Neural progenitor cell (in vitro differentiated cells): ENCODE measurements around the gene S100A4. TPM values are rescaled to one million over a fixed set of nuclear protein-coding genes. Genes with fewer than 3 reads are reported as not detected.
A peak's percentile ranks its signal among the peaks of the same experiment; 100 is the strongest.
"Not testable (repeated sequence)": the region's sequence is repeated elsewhere in the genome, so short reads cannot be mapped to it uniquely, and the experiment has no call there.

Experiments
- DNase-seq: peaks from one replicate; pipeline ENCODE4 v3.0.0-alpha.2; 2016; ENCODE audit warnings: low spot score
- H2AFZ ChIP-seq: fragments of 200-600 bp; sonication (generic); replicated peaks from 2 replicates; pipeline ENCODE4 v1.6.1; 2016; ENCODE audit warnings: antibody characterized with exemption
- H3F3A ChIP-seq: fragments of 200-600 bp; sonication (generic); 2 replicates; pipeline ENCODE4 v1.6.1; 2016; ENCODE audit warnings: antibody characterized with exemption, low read depth
- H3K27ac ChIP-seq: fragments of 200-600 bp; sonication (generic); 2 replicates; pipeline ENCODE4 v1.5.1; 2016; ENCODE audit warnings: mild to moderate bottlenecking
- H3K27me3 ChIP-seq: fragments of 200-600 bp; sonication (generic); 2 replicates; pipeline ENCODE4 v1.6.1; 2016; ENCODE audit warnings: mild to moderate bottlenecking, moderate library complexity
- H3K36me3 ChIP-seq: fragments of 200-600 bp; sonication (generic); 2 replicates; pipeline ENCODE4 v1.5.1; 2016
- H3K4me1 ChIP-seq: fragments of 200-600 bp; sonication (generic); 2 replicates; pipeline ENCODE4 v1.6.1; 2016; ENCODE audit warnings: mixed run types
- H3K4me2 ChIP-seq: fragments of 200-600 bp; sonication (generic); 2 replicates; pipeline ENCODE4 v1.6.1; 2016
- H3K4me3 ChIP-seq: fragments of 200-600 bp; sonication (generic); 2 replicates; pipeline ENCODE4 v1.5.1; 2016
- H3K79me2 ChIP-seq: fragments of 200-600 bp; sonication (generic); 2 replicates; pipeline ENCODE4 v1.6.1; 2016; ENCODE audit warnings: low read depth
- H3K9ac ChIP-seq: fragments of 200-600 bp; sonication (generic); 2 replicates; pipeline ENCODE4 v1.6.1; 2016
- H3K9me3 ChIP-seq: fragments of 200-600 bp; sonication (generic); 2 replicates; pipeline ENCODE4 v1.5.1; 2016; ENCODE audit warnings: low read depth
- H4K20me1 ChIP-seq: fragments of 200-600 bp; sonication (generic); 2 replicates; pipeline ENCODE4 v1.6.1; 2016; ENCODE audit warnings: low read depth
- H3K27ac Mint-ChIP-seq: 3 replicates; pipeline ENCODE4 v1.8.0; 2021; ENCODE audit warnings: mixed read lengths
- H3K27me3 Mint-ChIP-seq: 2 replicates; pipeline ENCODE4 v1.8.0; 2022; ENCODE audit warnings: low read depth, mild to moderate bottlenecking, inconsistent platforms, moderate library complexity, mixed read lengths; ENCODE audit not compliant: insufficient read depth
- H3K36me3 Mint-ChIP-seq: 3 replicates; pipeline ENCODE4 v1.8.0; 2021; ENCODE audit warnings: mixed read lengths
- H3K4me1 Mint-ChIP-seq: 3 replicates; pipeline ENCODE4 v1.8.0; 2021; ENCODE audit warnings: mixed read lengths
- H3K4me3 Mint-ChIP-seq: 3 replicates; pipeline ENCODE4 v1.8.0; 2021; ENCODE audit warnings: mild to moderate bottlenecking, moderate library complexity, mixed read lengths
- H3K9me3 Mint-ChIP-seq: 3 replicates; pipeline ENCODE4 v1.8.0; 2020; ENCODE audit warnings: mixed read lengths
- EZH2 ChIP-seq: fragments of 200-600 bp; sonication (generic); IDR thresholded peaks from 2 replicates; pipeline ENCODE4 v1.6.1; 2017; ENCODE audit warnings: antibody characterized with exemption, mild to moderate bottlenecking, moderate library complexity
- EZH2phosphoT487 ChIP-seq: fragments of 200-600 bp; sonication (generic); IDR thresholded peaks from 2 replicates; pipeline ENCODE4 v1.6.1; 2017; ENCODE audit warnings: antibody characterized with exemption
- total RNA-seq: library from RNA; depleted of rRNA; stranded (reverse); fragments of >200 nt; gene quantifications from 2 replicates; pipeline ENCODE4 v1.2.3, GENCODE V29; 2015; ENCODE audit warnings: low replicate concordance
- TF ChIP-seq, protein P1 (sequence below): fragments of 200-600 bp; sonication (generic); IDR thresholded peaks from 2 replicates; pipeline ENCODE4 v1.5.1; 2017; ENCODE audit warnings: antibody characterized with exemption, mild to moderate bottlenecking

S100A4 gene
- total RNA-seq, 1 donor from 2014 or later: 34.3 TPM

DNA sequence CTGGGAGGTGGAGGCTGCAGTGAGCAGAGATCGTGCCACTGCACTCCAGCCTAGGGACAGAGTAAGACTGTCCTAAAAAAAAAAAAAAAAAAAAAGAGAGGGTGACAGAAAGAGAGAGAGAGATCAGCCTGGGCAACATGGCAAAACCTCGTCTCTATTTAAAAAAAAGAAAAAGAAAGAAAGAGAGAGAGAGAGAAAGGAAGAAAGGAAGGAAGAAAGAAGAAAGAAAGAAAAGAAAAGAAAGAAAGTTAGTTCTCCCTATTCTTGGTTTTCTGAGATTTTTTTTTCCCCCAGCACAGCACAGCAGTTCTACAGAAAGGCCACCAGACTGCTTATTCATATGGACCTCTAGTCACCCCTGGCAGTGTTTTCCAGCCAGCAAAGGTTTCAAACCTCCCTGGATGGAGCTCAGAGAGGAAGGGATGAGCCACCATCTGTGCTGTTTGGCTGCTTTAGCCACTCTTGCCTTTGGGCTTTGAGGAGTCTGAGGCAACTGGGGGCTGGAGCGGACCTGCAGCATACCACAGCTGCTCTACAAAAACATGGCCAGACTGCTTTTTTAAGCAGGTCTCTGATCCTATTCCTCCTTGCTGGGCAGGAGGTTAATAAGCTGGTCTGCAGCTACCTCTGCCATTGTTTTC, 20.4 kb downstream of the S100A4 start:
- Histone ChIP-seq H3K36me3 (no peaks in the 10 kb centered on the region), H3K27me3 (no peaks in the 10 kb centered on the region), H3K27ac (no peak overlapping the region), H3K4me1 (peaks cover 9% of the 10 kb centered on the region), H3K4me2 (no peak overlapping the region), H4K20me1 (no peaks in the 10 kb centered on the region), H3K79me2 (no peaks in the 10 kb centered on the region), H3K4me3 (no peak overlapping the region), H3K9me3 (no peaks in the 10 kb centered on the region), H2AFZ (peak overlapping the region; percentile 93), H3F3A (no peaks in the 10 kb centered on the region), H3K9ac (no peak overlapping the region)
- TF ChIP-seq, protein P1, sequence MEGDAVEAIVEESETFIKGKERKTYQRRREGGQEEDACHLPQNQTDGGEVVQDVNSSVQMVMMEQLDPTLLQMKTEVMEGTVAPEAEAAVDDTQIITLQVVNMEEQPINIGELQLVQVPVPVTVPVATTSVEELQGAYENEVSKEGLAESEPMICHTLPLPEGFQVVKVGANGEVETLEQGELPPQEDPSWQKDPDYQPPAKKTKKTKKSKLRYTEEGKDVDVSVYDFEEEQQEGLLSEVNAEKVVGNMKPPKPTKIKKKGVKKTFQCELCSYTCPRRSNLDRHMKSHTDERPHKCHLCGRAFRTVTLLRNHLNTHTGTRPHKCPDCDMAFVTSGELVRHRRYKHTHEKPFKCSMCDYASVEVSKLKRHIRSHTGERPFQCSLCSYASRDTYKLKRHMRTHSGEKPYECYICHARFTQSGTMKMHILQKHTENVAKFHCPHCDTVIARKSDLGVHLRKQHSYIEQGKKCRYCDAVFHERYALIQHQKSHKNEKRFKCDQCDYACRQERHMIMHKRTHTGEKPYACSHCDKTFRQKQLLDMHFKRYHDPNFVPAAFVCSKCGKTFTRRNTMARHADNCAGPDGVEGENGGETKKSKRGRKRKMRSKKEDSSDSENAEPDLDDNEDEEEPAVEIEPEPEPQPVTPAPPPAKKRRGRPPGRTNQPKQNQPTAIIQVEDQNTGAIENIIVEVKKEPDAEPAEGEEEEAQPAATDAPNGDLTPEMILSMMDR: no peak
- no peak for TF ChIP-seq EZH2phosphoT487
- no peak for TF ChIP-seq EZH2
- Mint-ChIP-seq H3K27ac (peak overlapping the region; percentile 40), H3K36me3 (no peaks in the 10 kb centered on the region), H3K9me3 (no peaks in the 10 kb centered on the region), H3K4me1 (peaks cover 2% of the 10 kb centered on the region), H3K27me3 (peaks cover 2% of the 10 kb centered on the region), H3K4me3 (no peak overlapping the region)
- no peak for DNase-seq

DNA sequence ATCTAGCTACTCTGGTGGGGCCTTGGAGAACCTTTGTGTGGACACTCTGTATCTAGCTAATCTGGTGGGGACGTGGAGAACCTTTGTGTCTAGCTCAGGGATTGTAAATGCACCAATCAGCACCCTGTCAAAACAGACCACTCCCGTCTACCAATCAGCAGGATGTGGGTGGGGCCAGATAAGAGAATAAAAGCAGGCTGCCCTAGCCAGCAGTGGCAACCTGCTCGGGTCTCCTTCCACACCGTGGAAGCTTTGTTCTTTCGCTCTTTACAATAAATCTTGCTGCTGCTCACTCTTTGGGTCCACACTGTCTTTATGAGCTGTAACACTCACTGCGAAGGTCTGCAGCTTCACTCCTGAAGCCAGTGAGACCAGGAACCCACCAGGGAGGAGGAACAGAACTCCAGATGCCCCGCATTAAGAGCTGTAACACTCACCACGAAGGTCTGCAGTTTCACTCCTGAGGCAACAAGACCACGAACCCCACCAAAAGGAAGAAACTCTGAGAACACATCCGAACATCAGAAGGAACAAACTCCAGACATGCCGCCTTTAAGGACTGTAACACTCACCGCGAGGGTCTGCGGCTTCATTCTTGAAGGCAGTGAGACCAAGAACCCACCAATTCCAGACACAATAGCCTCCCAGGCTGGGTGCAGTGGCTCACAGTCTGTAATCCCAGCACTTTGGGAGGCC, 23.1 kb downstream of the S100A4 start:
- H2AFZ ChIP-seq, H3K27me3 ChIP-seq, H3K9me3 Mint-ChIP-seq, H3K27ac ChIP-seq, H4K20me1 ChIP-seq, H3K4me2 ChIP-seq, H3K27me3 Mint-ChIP-seq, H3F3A ChIP-seq, H3K79me2 ChIP-seq, DNase-seq, H3K36me3 ChIP-seq, H3K9me3 ChIP-seq, H3K4me1 ChIP-seq, H3K4me1 Mint-ChIP-seq, H3K36me3 Mint-ChIP-seq, H3K9ac ChIP-seq, H3K4me3 ChIP-seq, H3K4me3 Mint-ChIP-seq, H3K27ac Mint-ChIP-seq: not testable (repeated sequence)

GRCh38 chr1:153521808-153522207, 23.8 kb downstream of the S100A4 start:
- not testable (repeated sequence) for H3K4me3 ChIP-seq, H3K4me1 ChIP-seq, H3F3A ChIP-seq, H3K27ac Mint-ChIP-seq, DNase-seq, H3K27me3 ChIP-seq, H3K36me3 ChIP-seq, H3K4me1 Mint-ChIP-seq, H3K27me3 Mint-ChIP-seq, H3K9me3 Mint-ChIP-seq, H3K4me2 ChIP-seq, H2AFZ ChIP-seq, H3K36me3 Mint-ChIP-seq, H3K79me2 ChIP-seq, H3K9me3 ChIP-seq, H3K27ac ChIP-seq, H3K4me3 Mint-ChIP-seq, H4K20me1 ChIP-seq, H3K9ac ChIP-seq

DNA sequence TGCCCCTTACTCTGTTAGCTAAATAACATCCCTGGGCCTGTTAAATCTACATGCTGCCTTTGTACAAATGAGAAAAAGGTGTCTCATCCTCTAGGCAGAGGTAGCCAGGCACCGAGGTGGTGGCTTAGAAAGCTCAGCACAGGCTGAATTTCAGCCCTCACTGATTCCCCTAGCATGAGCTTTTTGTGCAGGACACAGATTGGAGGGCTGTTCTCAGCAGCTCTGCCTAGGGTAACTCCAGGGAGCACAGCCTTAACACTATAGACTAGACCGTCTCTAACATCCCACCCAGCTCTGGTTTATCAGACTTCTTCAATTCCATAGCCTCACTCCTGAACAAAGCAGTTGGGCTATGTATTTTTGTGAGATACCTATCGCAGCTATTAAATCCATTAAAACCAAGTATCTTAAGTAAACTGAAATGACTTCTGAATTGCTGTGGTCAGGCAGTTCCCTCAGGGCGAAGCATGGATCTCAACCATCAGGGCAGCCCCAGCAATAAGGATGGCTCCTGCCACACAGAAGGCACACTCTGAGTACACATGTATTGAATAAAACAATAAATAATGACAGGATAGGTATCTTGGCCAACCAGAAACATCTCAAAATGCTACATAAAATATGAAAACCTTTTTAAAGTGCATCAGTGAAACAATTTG, 24.7 kb downstream of the S100A4 start:
- no peak overlapping the region for H3K9ac ChIP-seq
- H3K4me3 Mint-ChIP-seq: no peak overlapping the region
- H3K9me3 ChIP-seq: no peaks in the 10 kb centered on the region
- H3K27ac Mint-ChIP-seq: no peak overlapping the region
- H3K4me1 ChIP-seq: peaks cover 8% of the 10 kb centered on the region
- H4K20me1 ChIP-seq: no peaks in the 10 kb centered on the region
- H3K79me2 ChIP-seq: no peaks in the 10 kb centered on the region
- TF ChIP-seq, protein P1: no peak
- TF ChIP-seq EZH2 (no peak), EZH2phosphoT487 (no peak)
- H3K4me3 ChIP-seq: no peak overlapping the region
- H3K4me2 ChIP-seq: no peak overlapping the region
- peaks cover 2% of the 10 kb centered on the region for H3K4me1 Mint-ChIP-seq
- no peaks in the 10 kb centered on the region for H3K27me3 ChIP-seq
- no peaks in the 10 kb centered on the region for H3K9me3 Mint-ChIP-seq
- no peaks in the 10 kb centered on the region for H3K36me3 ChIP-seq
- H3K27ac ChIP-seq: no peak overlapping the region
- H3K27me3 Mint-ChIP-seq: no peaks in the 10 kb centered on the region
- no peak for DNase-seq
- no peaks in the 10 kb centered on the region for H3F3A ChIP-seq
- H2AFZ ChIP-seq: no peak overlapping the region
- H3K36me3 Mint-ChIP-seq: no peaks in the 10 kb centered on the region

DNA sequence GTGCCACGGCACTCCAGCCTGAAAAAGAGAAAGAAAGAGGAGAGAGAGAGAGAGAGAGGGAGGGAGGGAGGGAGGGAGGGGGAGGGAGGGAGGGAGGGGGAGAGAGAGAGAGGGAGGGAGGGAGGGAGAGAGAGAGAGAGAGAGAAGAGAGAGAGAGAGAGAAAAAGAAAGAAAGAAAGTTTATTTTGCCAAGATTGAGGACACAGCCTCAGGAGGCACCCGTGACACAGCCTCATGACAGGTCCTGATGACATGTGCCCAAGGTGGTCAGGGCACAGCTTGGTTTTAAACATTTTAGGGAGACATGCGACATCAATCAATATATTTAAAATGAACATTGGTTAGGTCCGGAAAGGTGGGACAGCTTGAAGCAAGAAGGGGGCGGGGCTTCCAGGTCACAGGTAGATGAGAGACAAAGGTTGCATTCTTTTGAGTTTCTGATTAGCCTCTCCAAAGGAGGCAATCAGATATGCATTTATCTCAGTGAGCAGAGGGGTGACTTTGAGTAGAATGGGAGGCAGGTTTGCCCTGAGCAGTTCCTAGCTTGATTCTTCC, 25.4 kb downstream of the S100A4 start:
- not testable (repeated sequence) for H3K9ac ChIP-seq, H3K4me2 ChIP-seq, DNase-seq, H3K79me2 ChIP-seq, H3K36me3 ChIP-seq, H3F3A ChIP-seq, H3K27me3 Mint-ChIP-seq, H3K9me3 Mint-ChIP-seq, H3K4me3 ChIP-seq, H4K20me1 ChIP-seq, H3K27ac Mint-ChIP-seq, H3K9me3 ChIP-seq, H3K4me1 Mint-ChIP-seq, H2AFZ ChIP-seq, H3K27ac ChIP-seq, H3K4me3 Mint-ChIP-seq, H3K4me1 ChIP-seq, H3K27me3 ChIP-seq, H3K36me3 Mint-ChIP-seq
